Endothelial cell (in vitro differentiated cells): ENCODE results near the gene ABCC6. TPM values are rescaled to one million over a fixed set of nuclear protein-coding genes. Genes with fewer than 3 reads are reported as not detected.
"Not testable (repeated sequence)": the region's sequence is repeated elsewhere in the genome, so short reads cannot be mapped to it uniquely, and the experiment has no call there.

ENCODE experiments used
- DNase-seq: peaks from one replicate; pipeline ENCODE4 v3.0.0; 2021; ENCODE audit warnings: low spot score
- H3K27ac Mint-ChIP-seq: one replicate; pipeline ENCODE4 v1.8.0; 2021; ENCODE audit warnings: mixed read lengths, inconsistent platforms; ENCODE audit not compliant: unreplicated experiment
- H3K27me3 Mint-ChIP-seq: one replicate; pipeline ENCODE4 v1.8.0; 2021; ENCODE audit warnings: mild to moderate bottlenecking, moderate library complexity, mixed read lengths, inconsistent platforms; ENCODE audit not compliant: unreplicated experiment
- H3K36me3 Mint-ChIP-seq: one replicate; pipeline ENCODE4 v1.8.0; 2021; ENCODE audit warnings: mild to moderate bottlenecking, low read depth, mixed read lengths, inconsistent platforms; ENCODE audit not compliant: unreplicated experiment
- H3K4me1 Mint-ChIP-seq: one replicate; pipeline ENCODE4 v1.8.0; 2021; ENCODE audit warnings: mild to moderate bottlenecking, mixed read lengths, inconsistent platforms; ENCODE audit not compliant: unreplicated experiment
- H3K4me3 Mint-ChIP-seq: one replicate; pipeline ENCODE4 v1.8.0; 2021; ENCODE audit warnings: mild to moderate bottlenecking, mixed read lengths, inconsistent platforms; ENCODE audit not compliant: unreplicated experiment
- H3K9me3 Mint-ChIP-seq: one replicate; pipeline ENCODE4 v1.8.0; 2021; ENCODE audit warnings: mixed read lengths, inconsistent platforms; ENCODE audit not compliant: unreplicated experiment
- long read RNA-seq: library from polyadenylated mRNA; unstranded; transcript quantifications from one replicate; pipeline ENCODE4 v2.0.0, GENCODE V29; 2020; ENCODE audit not compliant: unreplicated experiment
- total RNA-seq: library from RNA; stranded (reverse); fragmentation: NEBNext Ultra II Directional; extraction: Animal tissue kit (Norgen Biotek cat#: 25700); gene quantifications from one replicate; pipeline ENCODE4 v1.2.1, GENCODE V29; 2021; ENCODE audit not compliant: unreplicated experiment

The ABCC6 gene
- total RNA-seq, result 0.36 TPM
- long read RNA-seq, result 0 reads

GRCh38 chr16:16222850-16223661 lies at the start of gene ABCC6:
ABCC6 (minus strand) TSS chr16:16223494; CDS start chr16:16223434, 60 bp downstream.
- H3K27me3 Mint-ChIP-seq, DNase-seq, H3K36me3 Mint-ChIP-seq, H3K4me1 Mint-ChIP-seq, H3K27ac Mint-ChIP-seq, H3K9me3 Mint-ChIP-seq, H3K4me3 Mint-ChIP-seq: not testable (repeated sequence)

- not testable (repeated sequence) for H3K9me3 Mint-ChIP-seq, DNase-seq, H3K36me3 Mint-ChIP-seq, H3K27ac Mint-ChIP-seq, H3K4me1 Mint-ChIP-seq, H3K27me3 Mint-ChIP-seq, H3K4me3 Mint-ChIP-seq
Measured at GRCh38 chr16:16272573-16273221, 49.4 kb upstream of the ABCC6 start.

- not testable (repeated sequence) for H3K4me3 Mint-ChIP-seq, H3K4me1 Mint-ChIP-seq, H3K27ac Mint-ChIP-seq, DNase-seq, H3K36me3 Mint-ChIP-seq, H3K27me3 Mint-ChIP-seq, H3K9me3 Mint-ChIP-seq
Measured at GRCh38 chr16:16271658-16272057, 48.4 kb upstream of the ABCC6 start.

- not testable (repeated sequence) for H3K4me3 Mint-ChIP-seq, H3K27ac Mint-ChIP-seq, H3K4me1 Mint-ChIP-seq, H3K27me3 Mint-ChIP-seq, DNase-seq, H3K9me3 Mint-ChIP-seq, H3K36me3 Mint-ChIP-seq
Measured at GRCh38 chr16:16268185-16268808, 45.0 kb upstream of the ABCC6 start.

- H3K27me3 Mint-ChIP-seq, H3K36me3 Mint-ChIP-seq, H3K4me1 Mint-ChIP-seq, H3K27ac Mint-ChIP-seq, H3K4me3 Mint-ChIP-seq, H3K9me3 Mint-ChIP-seq, DNase-seq: not testable (repeated sequence)
Measured at GRCh38 chr16:16267708-16268107, 44.4 kb upstream of the ABCC6 start.

GRCh38 chr16:16265044-16265443 lies 41.8 kb upstream of the ABCC6 start:
- H3K27ac Mint-ChIP-seq, H3K4me1 Mint-ChIP-seq, H3K4me3 Mint-ChIP-seq, H3K36me3 Mint-ChIP-seq, DNase-seq, H3K9me3 Mint-ChIP-seq, H3K27me3 Mint-ChIP-seq: not testable (repeated sequence)

- not testable (repeated sequence) for H3K27ac Mint-ChIP-seq, H3K36me3 Mint-ChIP-seq, H3K4me3 Mint-ChIP-seq
Measured at GRCh38 chr16:16263947-16264346, 40.7 kb upstream of the ABCC6 start.

GRCh38 chr16:16262954-16263555 lies 39.8 kb upstream of the ABCC6 start:
- not testable (repeated sequence) for H3K4me1 Mint-ChIP-seq, H3K27me3 Mint-ChIP-seq, H3K4me3 Mint-ChIP-seq, DNase-seq, H3K9me3 Mint-ChIP-seq, H3K27ac Mint-ChIP-seq
- peaks cover 10% of the 10 kb centered on the region for H3K36me3 Mint-ChIP-seq

More at GRCh38 chr16:16263947-16264346, 40.7 kb upstream of the ABCC6 start:
- not testable (repeated sequence) for H3K9me3 Mint-ChIP-seq, H3K27me3 Mint-ChIP-seq, DNase-seq, H3K4me1 Mint-ChIP-seq

GRCh38 chr16:16259971-16260370 lies 36.7 kb upstream of the ABCC6 start:
- not testable (repeated sequence) for H3K4me1 Mint-ChIP-seq, H3K27ac Mint-ChIP-seq, H3K4me3 Mint-ChIP-seq, H3K36me3 Mint-ChIP-seq, DNase-seq, H3K27me3 Mint-ChIP-seq, H3K9me3 Mint-ChIP-seq

GRCh38 chr16:16258822-16259221 lies 35.5 kb upstream of the ABCC6 start:
- H3K27ac Mint-ChIP-seq, H3K27me3 Mint-ChIP-seq, H3K9me3 Mint-ChIP-seq, H3K4me3 Mint-ChIP-seq, H3K4me1 Mint-ChIP-seq, DNase-seq: not testable (repeated sequence)
- H3K36me3 Mint-ChIP-seq, result peaks cover 12% of the 10 kb centered on the region

GRCh38 chr16:16257301-16257923 lies 34.1 kb upstream of the ABCC6 start:
- not testable (repeated sequence) for H3K9me3 Mint-ChIP-seq, H3K27me3 Mint-ChIP-seq, DNase-seq, H3K4me1 Mint-ChIP-seq, H3K27ac Mint-ChIP-seq, H3K36me3 Mint-ChIP-seq, H3K4me3 Mint-ChIP-seq
